Stimulated activated CD4-positive, alpha-beta T cell treated with anti-CD3 and anti-CD28 coated beads, Interleukin-2, amount 100 ng/mL, for 4 hours (primary cell): Measurements from ENCODE around the gene RBMX.
"Not testable (repeated sequence)": the region's sequence is repeated elsewhere in the genome, so short reads cannot be mapped to it uniquely, and the experiment has no call there.

Experiments
- DNase-seq: peaks from one replicate; pipeline ENCODE4 v3.0.0-alpha.2; 2020; ENCODE audit warnings: low read depth

The RBMX gene

GRCh38 chrX:136880452-136881013 lies at the start of gene RBMX:
RBMX (minus strand) TSS chrX:136880725; CDS start chrX:136879427, 1,298 bp downstream.
- DNase-seq: peak; percentile 80

DNA sequence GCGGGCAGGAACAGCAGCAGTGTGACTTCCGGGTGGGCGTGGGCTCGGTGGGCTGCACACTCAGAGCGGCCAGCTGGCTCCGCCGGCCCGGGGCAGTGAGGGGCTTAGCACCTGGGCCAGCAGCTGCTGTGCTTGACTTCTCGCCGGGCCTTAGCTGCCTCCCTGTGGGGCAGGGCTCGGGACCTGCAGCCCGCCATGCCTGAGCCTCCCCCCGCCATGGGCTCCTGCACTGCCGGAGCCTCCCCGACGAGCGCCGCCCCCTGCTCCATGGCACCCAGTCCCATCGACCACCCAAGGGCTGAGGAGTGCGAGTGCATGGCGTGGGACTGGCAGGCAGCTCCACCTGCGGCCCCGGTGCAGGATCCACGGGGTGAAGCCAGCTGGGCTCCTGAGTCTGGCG lies 40.9 kb upstream of the RBMX start:
- not testable (repeated sequence) for DNase-seq

- DNase-seq: no peak
These were observed 39.5 kb upstream of the RBMX start for GRCh38 chrX:136920001-136920400.

- DNase-seq: no peak
These were observed 36.3 kb upstream of the RBMX start for GRCh38 chrX:136916827-136917226.

- not testable (repeated sequence) for DNase-seq
These were observed 31.1 kb upstream of the RBMX start for GRCh38 chrX:136911661-136912060.

- DNase-seq: no peak
These were observed 30.7 kb upstream of the RBMX start for GRCh38 chrX:136911253-136911652.

- DNase-seq: no peak
These were observed 30.1 kb upstream of the RBMX start for GRCh38 chrX:136910565-136911035.

GRCh38 chrX:136909706-136910564 lies 29.4 kb upstream of the RBMX start:
- peak; percentile 58 for DNase-seq

GRCh38 chrX:136909119-136909705 lies 28.7 kb upstream of the RBMX start:
- peak; percentile 64 for DNase-seq

DNA sequence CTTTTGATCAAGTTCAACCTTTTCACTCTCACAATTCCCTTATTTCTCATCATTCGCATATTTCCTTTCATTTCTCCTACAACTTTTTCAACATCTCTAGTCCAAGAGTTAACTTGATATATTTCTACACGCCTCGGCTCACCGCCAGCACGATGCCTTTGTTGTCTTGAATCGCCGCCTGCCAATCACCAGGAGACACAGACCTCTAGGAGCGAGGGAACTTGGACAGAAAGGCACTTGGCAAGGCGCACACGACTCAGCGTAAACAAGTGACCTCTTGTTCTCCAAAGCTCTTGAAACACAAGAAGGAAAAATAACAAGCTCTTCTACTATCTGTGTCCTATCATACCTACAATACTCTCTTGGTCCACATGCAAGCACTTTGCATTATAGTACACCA lies 27.1 kb upstream of the RBMX start:
- no peak for DNase-seq

DNA sequence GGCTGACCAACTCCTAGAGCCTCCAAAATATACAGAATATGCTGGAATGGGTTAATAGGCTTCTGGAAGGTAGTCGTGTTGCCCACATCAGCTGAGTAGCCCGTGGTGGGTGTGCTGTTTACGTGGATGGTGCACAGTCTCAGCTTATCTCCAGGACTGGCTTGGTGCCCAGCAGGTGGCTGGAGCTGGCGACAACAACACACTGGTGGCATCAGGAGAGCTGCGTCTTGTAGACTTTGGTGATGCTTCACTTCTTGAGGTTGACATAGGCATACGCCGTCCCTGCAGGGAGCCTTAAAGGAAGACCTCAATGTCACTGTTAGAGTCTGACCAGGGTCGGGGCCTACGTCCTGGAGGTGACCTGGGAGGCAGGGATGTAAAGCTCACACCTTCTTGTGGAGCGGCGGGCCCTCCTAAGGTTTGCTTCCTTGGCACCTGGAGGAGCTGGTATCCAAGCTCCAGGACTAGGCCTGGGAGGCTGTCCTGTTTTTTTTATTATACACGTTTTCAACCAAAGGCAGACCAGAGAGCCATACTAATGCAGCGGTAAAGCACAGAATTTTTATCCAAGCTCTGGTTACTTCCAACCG lies 26.5 kb upstream of the RBMX start:
- DNase-seq: no peak

DNA sequence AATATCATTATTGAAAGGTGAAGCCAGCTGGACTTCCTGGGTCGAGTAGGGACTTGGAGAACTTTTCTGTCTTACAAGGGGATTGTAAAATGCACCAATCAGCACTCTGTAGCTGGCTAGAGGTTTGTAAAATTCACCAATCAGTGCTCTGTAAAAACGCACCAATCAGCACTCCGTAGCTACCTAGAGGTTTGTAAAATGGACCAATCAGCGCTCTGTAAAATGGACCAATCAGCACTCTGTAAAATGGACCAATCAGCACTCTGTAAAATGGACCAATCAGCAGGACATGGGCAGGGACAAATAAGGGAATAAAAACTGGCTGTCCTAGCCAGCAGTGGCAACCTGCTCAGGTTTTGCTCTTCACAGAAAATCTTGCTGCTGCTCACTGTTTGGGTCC lies 23.5 kb upstream of the RBMX start:
- DNase-seq: not testable (repeated sequence)

GRCh38 chrX:136900071-136900470 lies 19.5 kb upstream of the RBMX start:
- not testable (repeated sequence) for DNase-seq

DNA sequence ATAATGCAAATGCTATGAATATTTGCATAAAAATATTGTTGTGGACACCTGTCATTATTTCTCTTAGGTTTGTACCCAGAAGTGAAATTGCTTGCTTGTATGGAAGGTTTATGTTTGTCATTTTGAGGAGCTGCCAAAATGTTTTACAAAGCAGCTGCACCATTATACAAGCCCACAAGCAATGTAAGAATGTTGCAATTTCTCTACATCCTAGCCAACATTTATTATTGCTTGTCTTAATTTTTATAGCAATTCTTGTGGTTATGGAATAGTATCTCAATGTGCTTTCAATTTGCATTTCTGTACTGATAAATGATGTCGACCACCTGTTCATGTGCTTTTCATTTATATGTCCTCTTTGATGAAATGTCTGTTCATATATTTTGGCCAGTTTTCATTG lies 18.7 kb upstream of the RBMX start:
- no peak for DNase-seq

- DNase-seq: not testable (repeated sequence)
These were observed 18.2 kb upstream of the RBMX start for GRCh38 chrX:136898752-136899151.

- DNase-seq: no peak
These were observed 15.8 kb upstream of the RBMX start for GRCh38 chrX:136896121-136896914.

GRCh38 chrX:136892412-136892811 lies 11.9 kb upstream of the RBMX start:
- no peak for DNase-seq

DNA sequence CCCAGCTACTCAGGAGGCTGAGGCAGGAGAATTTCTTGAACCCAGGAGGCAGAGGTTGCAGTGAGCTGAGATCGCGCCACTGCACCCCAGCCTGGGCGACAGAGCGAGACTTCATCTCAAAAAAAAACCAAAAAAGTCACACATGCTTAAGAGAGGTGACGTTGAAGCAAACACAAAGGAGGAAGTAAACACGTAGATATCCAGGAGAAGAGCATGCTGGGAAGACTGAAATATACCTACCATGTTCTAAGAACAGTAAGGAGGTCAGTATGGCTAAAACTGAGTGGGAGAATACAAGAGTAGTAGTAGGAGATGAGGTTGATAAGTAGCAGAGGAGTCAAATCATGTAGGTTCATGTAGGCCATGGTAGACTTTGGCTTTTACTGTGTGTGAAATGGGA lies 10.1 kb upstream of the RBMX start:
- not testable (repeated sequence) for DNase-seq

DNA sequence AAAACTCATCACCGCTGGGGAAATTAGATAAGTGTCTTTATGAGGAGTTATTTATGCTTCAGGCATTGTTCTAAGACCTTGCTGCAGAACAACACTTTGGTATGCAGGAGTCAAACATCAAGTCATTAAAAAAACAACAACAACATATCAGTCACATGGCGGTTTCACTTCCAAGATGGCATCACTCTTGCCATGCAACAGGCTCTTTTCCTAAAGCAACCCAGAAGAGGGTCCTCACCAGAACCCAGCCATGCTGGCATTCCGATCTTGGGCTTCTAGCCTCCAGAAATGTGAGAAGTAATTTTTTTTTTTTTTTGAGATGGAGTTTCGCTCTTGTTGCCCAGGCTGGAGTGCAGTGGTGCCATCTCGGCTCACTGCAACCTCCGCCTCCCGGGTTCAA lies 8.7 kb upstream of the RBMX start:
- no peak for DNase-seq

GRCh38 chrX:136880003-136880451 lies 498 bp downstream of the RBMX start:
- DNase-seq: peak; percentile 6

DNA sequence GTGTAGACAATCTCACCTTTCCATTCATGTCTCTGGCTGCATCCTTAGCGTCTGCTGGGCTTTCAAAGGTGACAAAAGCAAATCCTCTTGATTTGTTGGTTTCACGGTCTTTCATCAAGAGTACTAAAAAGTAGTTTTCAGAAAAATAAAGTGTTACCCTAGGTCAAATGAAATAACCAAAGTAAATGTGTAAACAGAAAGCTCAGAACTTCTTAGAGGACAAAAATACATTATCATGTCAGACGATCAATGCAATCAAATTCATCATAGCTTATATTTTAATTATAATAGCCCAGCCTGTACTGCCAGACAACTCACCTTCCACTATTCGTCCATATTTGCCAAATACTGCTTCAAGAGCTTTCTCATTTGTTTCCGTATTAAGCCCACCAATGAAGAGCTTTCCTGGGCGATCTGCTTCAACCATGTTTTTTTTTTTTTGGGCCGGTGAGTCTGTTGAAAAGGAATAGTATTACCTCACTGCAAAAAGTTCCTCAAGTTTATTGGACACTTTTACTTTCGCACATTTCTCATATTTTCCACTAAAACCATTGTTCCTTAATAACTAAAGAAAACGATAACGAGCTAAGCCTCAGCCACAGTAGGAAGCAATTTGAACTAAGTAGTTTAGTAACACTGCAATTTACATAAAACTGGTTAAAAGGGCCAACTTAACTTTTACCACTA lies 1.4 kb downstream of the RBMX start:
- no peak for DNase-seq
